H9 (cell line): ENCODE data around the gene ADPRH. TPM values are rescaled to one million over a fixed set of nuclear protein-coding genes. Genes with fewer than 3 reads are reported as not detected.
"Not testable (repeated sequence)": the region's sequence is repeated elsewhere in the genome, so short reads cannot be mapped to it uniquely, and the experiment has no call there.

Experiments used
- DNase-seq: peaks from one replicate; pipeline ENCODE4 v3.0.0-alpha.2; 2017
- H2AFZ ChIP-seq: one replicate; pipeline ENCODE4 v1.6.1; 2013; ENCODE audit warnings: mild to moderate bottlenecking, low read length, control low read depth, moderate library complexity
- H2AK5ac ChIP-seq: 2 replicates; pipeline ENCODE4 v1.6.1; 2013; ENCODE audit warnings: low read length, control low read depth, mixed read lengths; ENCODE audit not compliant: insufficient read length
- H2BK120ac ChIP-seq: one replicate; pipeline ENCODE4 v1.6.1; 2013; ENCODE audit warnings: low read depth, mild to moderate bottlenecking, low read length, control low read depth, inconsistent platforms; ENCODE audit not compliant: poor library complexity, severe bottlenecking
- H2BK12ac ChIP-seq: 2 replicates; pipeline ENCODE4 v1.6.1; 2013; ENCODE audit warnings: low read length, control low read depth, mixed read lengths, low read depth; ENCODE audit not compliant: insufficient read length
- H2BK15ac ChIP-seq: 2 replicates; pipeline ENCODE4 v1.6.1; 2013; ENCODE audit warnings: low read depth, low read length, control low read depth
- H2BK20ac ChIP-seq: one replicate; pipeline ENCODE4 v1.6.1; 2013; ENCODE audit warnings: low read depth, mild to moderate bottlenecking, low read length, control low read depth, inconsistent platforms; ENCODE audit not compliant: poor library complexity, severe bottlenecking
- H2BK5ac ChIP-seq: 2 replicates; pipeline ENCODE4 v1.6.1; 2013; ENCODE audit warnings: low read length, control low read depth, mixed read lengths; ENCODE audit not compliant: insufficient read length
- H3K14ac ChIP-seq: 2 replicates; pipeline ENCODE4 v1.6.1; 2013; ENCODE audit warnings: low read length, control low read depth; ENCODE audit not compliant: insufficient read depth
- H3K18ac ChIP-seq: 2 replicates; pipeline ENCODE4 v1.6.1; 2013; ENCODE audit warnings: low read depth, mild to moderate bottlenecking, mixed read lengths, low read length, control low read depth; ENCODE audit not compliant: insufficient read length
- H3K23ac ChIP-seq: 2 replicates; pipeline ENCODE4 v1.6.1; 2013; ENCODE audit warnings: low read length, control low read depth, mixed read lengths, low read depth; ENCODE audit not compliant: insufficient read length
- H3K23me2 ChIP-seq: 2 replicates; pipeline ENCODE4 v1.6.1; 2013; ENCODE audit warnings: low read depth, mild to moderate bottlenecking, mixed read lengths, low read length, control low read depth; ENCODE audit not compliant: insufficient read length, poor library complexity, severe bottlenecking
- H3K27ac ChIP-seq: 2 replicates; pipeline ENCODE4 v1.5.1; 2013; ENCODE audit warnings: low read length, control low read depth, mixed read lengths, low read depth; ENCODE audit not compliant: insufficient read length
- H3K27me3 ChIP-seq: 2 replicates; pipeline ENCODE4 v1.6.1; 2013; ENCODE audit warnings: low read length, control low read depth, inconsistent platforms; ENCODE audit not compliant: insufficient read depth
- H3K4ac ChIP-seq: 2 replicates; pipeline ENCODE4 v1.6.1; 2013; ENCODE audit warnings: low read depth, mild to moderate bottlenecking, control low read depth, inconsistent platforms, low read length, moderate library complexity
- H3K4me1 ChIP-seq: 2 replicates; pipeline ENCODE4 v1.6.1; 2013; ENCODE audit warnings: low read length, control low read depth, inconsistent platforms; ENCODE audit not compliant: insufficient read depth
- H3K4me2 ChIP-seq: 2 replicates; pipeline ENCODE4 v1.6.1; 2013; ENCODE audit warnings: low read length, control low read depth, mixed read lengths; ENCODE audit not compliant: insufficient read length, insufficient read depth
- H3K56ac ChIP-seq: 2 replicates; pipeline ENCODE4 v1.6.1; 2013; ENCODE audit warnings: low read depth, mild to moderate bottlenecking, mixed read lengths, low read length, control low read depth; ENCODE audit not compliant: insufficient read length
- H3K79me1 ChIP-seq: 2 replicates; pipeline ENCODE4 v1.6.1; 2013; ENCODE audit warnings: low read depth, mild to moderate bottlenecking, moderate library complexity, low read length, control low read depth, inconsistent platforms; ENCODE audit not compliant: insufficient read depth, poor library complexity, severe bottlenecking
- H3K79me2 ChIP-seq: 2 replicates; pipeline ENCODE4 v1.6.1; 2013; ENCODE audit warnings: low read length, control low read depth, inconsistent platforms; ENCODE audit not compliant: insufficient read depth
- H3K9ac ChIP-seq: 2 replicates; pipeline ENCODE4 v1.6.1; 2013; ENCODE audit warnings: low read length, control low read depth, mixed read lengths; ENCODE audit not compliant: insufficient read length; ENCODE audit errors: extremely low read depth
- H3K9me3 ChIP-seq: one replicate; pipeline ENCODE4 v1.6.1; 2013; ENCODE audit warnings: low read depth, low read length, inconsistent platforms; ENCODE audit not compliant: control insufficient read depth
- H3T11ph ChIP-seq: one replicate; pipeline ENCODE4 v1.6.1; 2013; ENCODE audit warnings: mild to moderate bottlenecking, low read length, control low read depth, inconsistent platforms
- H4K20me1 ChIP-seq: one replicate; pipeline ENCODE4 v1.6.1; 2013; ENCODE audit not compliant: control insufficient read depth, insufficient read length, insufficient read depth
- H4K5ac ChIP-seq: 2 replicates; pipeline ENCODE4 v1.6.1; 2013; ENCODE audit warnings: low read depth, mild to moderate bottlenecking, mixed read lengths, low read length, control low read depth; ENCODE audit not compliant: insufficient read length
- H4K8ac ChIP-seq: replicated peaks from 2 replicates; pipeline ENCODE4 v1.6.1; 2013; ENCODE audit warnings: low read length, control low read depth, mixed read lengths, low read depth; ENCODE audit not compliant: insufficient read length
- H4K91ac ChIP-seq: 2 replicates; pipeline ENCODE4 v1.6.1; 2013; ENCODE audit warnings: low read depth, mild to moderate bottlenecking, moderate library complexity, mixed read lengths, low read length, control low read depth; ENCODE audit not compliant: insufficient read length
- H3K27ac Mint-ChIP-seq, 3 experiments: 2 replicates in 2 of 3; 3 replicates in 1 of 3; pipeline ENCODE4 v1.8.0; 2020 to 2021; ENCODE audit warnings: mixed read lengths in 3 of 3, mild to moderate bottlenecking in 1 of 3, moderate library complexity in 1 of 3
- H3K27me3 Mint-ChIP-seq: 2 replicates; pipeline ENCODE4 v1.8.0; 2021; ENCODE audit warnings: low read depth, mild to moderate bottlenecking, moderate library complexity, mixed read lengths
- H3K36me3 Mint-ChIP-seq, 3 experiments: 2 replicates in 2 of 3; 3 replicates in 1 of 3; pipeline ENCODE4 v1.8.0; 2020 to 2021; ENCODE audit warnings: low read depth in 3 of 3, mixed read lengths in 3 of 3; ENCODE audit not compliant: insufficient read depth in 1 of 3
- H3K4me1 Mint-ChIP-seq, 2 experiments: 2 replicates each; pipeline ENCODE4 v1.8.0; 2020; ENCODE audit warnings: mixed read lengths in 2 of 2
- H3K4me3 Mint-ChIP-seq, 2 experiments: 2 replicates in 1 of 2; 3 replicates in 1 of 2; pipeline ENCODE4 v1.8.0; 2020 to 2021; ENCODE audit warnings: mild to moderate bottlenecking in 2 of 2, mixed read lengths in 2 of 2, moderate library complexity in 1 of 2
- H3K9me3 Mint-ChIP-seq, 2 experiments: 2 replicates in 1 of 2; 3 replicates in 1 of 2; pipeline ENCODE4 v1.8.0; 2020; ENCODE audit warnings: mild to moderate bottlenecking in 2 of 2, mixed read lengths in 2 of 2, moderate library complexity in 1 of 2
- WGBS: extraction: QIAGEN DNeasy Blood & Tissue Kit; methylation state at CpG from one replicate; pipeline ENCODE4 v1.1.7; 2013; ENCODE audit warnings: missing lambda C conversion rate, low lambda C conversion rate, mixed read lengths; ENCODE audit not compliant: insufficient read length; ENCODE audit errors: extremely low coverage; 5-methylcytosine and 5-hydroxymethylcytosine counted together
- total RNA-seq: library from RNA; stranded (reverse); gene quantifications from 2 replicates; pipeline ENCODE4 v1.2.1, GENCODE V29; 2021
- TF ChIP-seq, protein P1 (sequence below): fragments of 200-600 bp; sonication (generic); conservative IDR thresholded peaks from 3 replicates; pipeline ENCODE4 v1.8.0; 2021; ENCODE audit warnings: antibody characterized with exemption, mild to moderate bottlenecking

The ADPRH gene
- total RNA-seq, 1 experiment from 2014 or later, result 3.1 TPM

DNA sequence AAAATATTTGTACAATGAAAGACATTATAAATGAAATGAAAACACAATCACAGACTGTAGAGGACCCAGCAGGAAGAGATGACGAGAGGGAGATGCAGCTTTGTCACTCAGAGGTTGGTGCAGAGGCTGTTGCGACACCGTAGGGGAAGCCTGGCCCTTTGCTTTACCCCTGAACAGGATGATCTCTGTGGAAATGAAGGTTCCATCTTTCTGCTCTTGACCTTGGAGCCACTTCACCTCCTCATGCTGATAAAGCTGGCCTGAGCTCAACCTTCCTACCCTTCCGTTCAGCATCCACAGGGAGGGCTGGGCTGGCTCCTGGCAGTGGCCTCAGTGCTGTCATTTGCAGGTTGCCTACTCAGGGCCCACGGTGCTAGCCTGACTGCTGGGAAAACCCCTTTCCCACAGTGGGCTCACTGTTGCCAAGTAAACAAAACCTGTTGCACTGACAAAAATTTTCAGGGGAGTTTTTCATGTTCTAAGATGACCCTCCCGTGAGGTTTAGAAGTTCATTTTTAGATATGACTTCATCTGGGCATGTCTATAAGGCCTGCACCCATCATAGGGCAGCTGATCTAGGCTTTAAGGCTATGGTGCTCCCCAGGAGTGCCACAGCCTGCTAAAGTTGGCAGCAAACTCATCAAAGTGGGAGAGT lies 16.9 kb upstream of the ADPRH start:
- Histone ChIP-seq H3K4me1 (no peaks in the 10 kb centered on the region), H2BK20ac (no peak overlapping the region)
- peaks cover 8% of the 10 kb centered on the region for H3K27me3 Mint-ChIP-seq

DNA sequence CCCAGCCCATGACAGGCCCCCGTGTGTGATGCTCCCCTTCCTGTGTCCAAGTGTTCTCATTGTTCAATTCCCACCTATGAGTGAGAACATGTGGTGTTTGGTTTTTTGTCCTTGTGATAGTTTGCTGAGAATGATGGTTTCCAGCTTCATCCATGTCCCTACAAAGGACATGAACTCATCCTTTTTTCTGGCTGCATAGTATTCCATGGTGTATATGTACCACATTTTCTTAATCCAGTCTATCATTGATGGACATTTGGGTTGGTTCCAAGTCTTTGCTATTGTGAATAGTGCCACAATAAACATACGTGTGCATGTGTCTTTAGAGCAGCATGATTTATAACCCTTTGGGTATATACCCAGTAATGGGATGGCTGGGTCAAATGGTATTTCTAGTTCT lies 16.0 kb upstream of the ADPRH start:
- H3K27ac Mint-ChIP-seq, H2BK20ac ChIP-seq, H3K36me3 Mint-ChIP-seq, H3T11ph ChIP-seq, H4K5ac ChIP-seq, H3K4me3 Mint-ChIP-seq, H4K91ac ChIP-seq, H3K56ac ChIP-seq, H3K27me3 ChIP-seq, H3K79me1 ChIP-seq, H3K23ac ChIP-seq, H2BK15ac ChIP-seq, H3K27ac ChIP-seq, H3K9ac ChIP-seq, H2AFZ ChIP-seq, H3K4me1 ChIP-seq, H2BK120ac ChIP-seq, H3K4me2 ChIP-seq, H4K20me1 ChIP-seq, H3K4ac ChIP-seq, H4K8ac ChIP-seq, H3K18ac ChIP-seq, H2BK5ac ChIP-seq, H3K14ac ChIP-seq, H3K9me3 Mint-ChIP-seq, DNase-seq, H2BK12ac ChIP-seq, H3K79me2 ChIP-seq, H2AK5ac ChIP-seq, H3K9me3 ChIP-seq, H3K23me2 ChIP-seq, H3K4me1 Mint-ChIP-seq: not testable (repeated sequence)
- H3K27me3 Mint-ChIP-seq, result peaks cover 11% of the 10 kb centered on the region
- WGBS, result no CpG with 5 or more reads among the region's 2 CpGs

More for the DNA sequence above, 16.9 kb upstream of the ADPRH start:
- Histone ChIP-seq H2AK5ac (no peak overlapping the region), H3K9me3 (no peaks in the 10 kb centered on the region), H2BK15ac (no peak overlapping the region), H3K18ac (no peak overlapping the region), H3K79me1 (no peaks in the 10 kb centered on the region), H3K14ac (no peak overlapping the region), H3K23ac (no peak overlapping the region), H3K79me2 (no peaks in the 10 kb centered on the region), H3K56ac (no peak overlapping the region), H3T11ph (no peak overlapping the region), H2BK5ac (no peak overlapping the region), H4K5ac (no peak overlapping the region), H4K91ac (no peak overlapping the region), H3K27ac (no peak overlapping the region), H2AFZ (no peak overlapping the region), H3K27me3 (no peaks in the 10 kb centered on the region), H2BK120ac (no peak overlapping the region), H4K8ac (no peak overlapping the region), H3K23me2 (no peaks in the 10 kb centered on the region), H3K4me2 (no peak overlapping the region), H4K20me1 (no peaks in the 10 kb centered on the region), H2BK12ac (no peak overlapping the region), H3K4ac (no peak overlapping the region), H3K9ac (no peak overlapping the region)
- TF ChIP-seq, protein P1, sequence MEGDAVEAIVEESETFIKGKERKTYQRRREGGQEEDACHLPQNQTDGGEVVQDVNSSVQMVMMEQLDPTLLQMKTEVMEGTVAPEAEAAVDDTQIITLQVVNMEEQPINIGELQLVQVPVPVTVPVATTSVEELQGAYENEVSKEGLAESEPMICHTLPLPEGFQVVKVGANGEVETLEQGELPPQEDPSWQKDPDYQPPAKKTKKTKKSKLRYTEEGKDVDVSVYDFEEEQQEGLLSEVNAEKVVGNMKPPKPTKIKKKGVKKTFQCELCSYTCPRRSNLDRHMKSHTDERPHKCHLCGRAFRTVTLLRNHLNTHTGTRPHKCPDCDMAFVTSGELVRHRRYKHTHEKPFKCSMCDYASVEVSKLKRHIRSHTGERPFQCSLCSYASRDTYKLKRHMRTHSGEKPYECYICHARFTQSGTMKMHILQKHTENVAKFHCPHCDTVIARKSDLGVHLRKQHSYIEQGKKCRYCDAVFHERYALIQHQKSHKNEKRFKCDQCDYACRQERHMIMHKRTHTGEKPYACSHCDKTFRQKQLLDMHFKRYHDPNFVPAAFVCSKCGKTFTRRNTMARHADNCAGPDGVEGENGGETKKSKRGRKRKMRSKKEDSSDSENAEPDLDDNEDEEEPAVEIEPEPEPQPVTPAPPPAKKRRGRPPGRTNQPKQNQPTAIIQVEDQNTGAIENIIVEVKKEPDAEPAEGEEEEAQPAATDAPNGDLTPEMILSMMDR, result no peak
- DNase-seq, result no peak
- Mint-ChIP-seq H3K4me1 (peaks cover 4 to 5% of the 10 kb centered on the region in 2 experiments; a peak in 3 of 4 replicates), H3K9me3 (no peaks in the 10 kb centered on the region; a peak in 1 of 5 replicates), H3K27ac (no peak overlapping the region; a peak in 1 of 7 replicates), H3K36me3 (no peaks in the 10 kb centered on the region), H3K4me3 (no peak overlapping the region)
- no CpG with 5 or more reads among the region's 6 CpGs for WGBS
